Sciatic nerve (tissue), 2 donors: ENCODE data around the gene LSAMP. TPM values are rescaled to one million over a fixed set of nuclear protein-coding genes. Genes with fewer than 3 reads are reported as not detected.
"Not testable (repeated sequence)": the region's sequence is repeated elsewhere in the genome, so short reads cannot be mapped to it uniquely, and the experiment has no call there.

Experiments
- ATAC-seq: fragments of 200-7000 bp; cut with Tn5 transposase; one replicate; pipeline ENCODE4 v1.9.1; 2020; ENCODE audit warnings: mild to moderate bottlenecking, moderate library complexity
- DNase-seq: peaks from one replicate; pipeline ENCODE4 v3.0.0-alpha.2; 2020; ENCODE audit warnings: low spot score
- intact Hi-C: fragments of 100-400 bp; cut with DNase I; formaldehyde crosslinking; loops from one replicate; pipeline ENCODE4 v1.14.2; 2022
- total RNA-seq: library from RNA; stranded (reverse); fragmentation: NEBNext Ultra II Directional; extraction: Animal tissue kit (Norgen Biotek cat#: 25700); gene quantifications from one replicate; pipeline ENCODE4 v1.2.1, GENCODE V29; 2021
- donor health status: DM: no; HTN: no; CAD: no.
- donor health status: DM: no; HTN: no; CAD: no.

Gene LSAMP
- total RNA-seq, 1 donor from 2014 or later, result 5.3 TPM

- DNase-seq, result no peak
- ATAC-seq, result no peak
- intact Hi-C loops, result no loop called here
These were observed 587.7 kb downstream of the LSAMP start for GRCh38 chr3:115857518-115858136.

GRCh38 chr3:115855911-115856310 lies 589.4 kb downstream of the LSAMP start:
- ATAC-seq, result no peak
- intact Hi-C loops, result no loop called here
- DNase-seq, result no peak

GRCh38 chr3:115853104-115853503 lies 592.2 kb downstream of the LSAMP start:
- DNase-seq (no peak), ATAC-seq (no peak)
- intact Hi-C loops, result no loop called here

- intact Hi-C loops, result no loop called here
- ATAC-seq, result no peak
These were observed 593.0 kb downstream of the LSAMP start for GRCh38 chr3:115852278-115852677.

GRCh38 chr3:115851571-115851970 lies 593.7 kb downstream of the LSAMP start:
- intact Hi-C loops, result no loop called here
- DNase-seq (no peak), ATAC-seq (no peak)

More at GRCh38 chr3:115852278-115852677, 593.0 kb downstream of the LSAMP start:
- no peak for DNase-seq

GRCh38 chr3:115848641-115849040 lies 596.6 kb downstream of the LSAMP start:
- intact Hi-C loops, result no loop called here
- ATAC-seq, result no peak
- DNase-seq, result no peak

GRCh38 chr3:115845986-115846385 lies 599.3 kb downstream of the LSAMP start:
- DNase-seq, result no peak
- intact Hi-C loops, result no loop called here
- no peak for ATAC-seq

GRCh38 chr3:115844729-115845128 lies 600.6 kb downstream of the LSAMP start:
- intact Hi-C loops, DNase-seq, ATAC-seq: not testable (repeated sequence)

- DNase-seq (no peak), ATAC-seq (no peak)
- intact Hi-C loops, result no loop called here
These were observed 602.1 kb downstream of the LSAMP start for GRCh38 chr3:115843206-115843605.

- no peak for DNase-seq
- ATAC-seq, result no peak
- intact Hi-C loops, result no loop called here
These were observed 606.0 kb downstream of the LSAMP start for GRCh38 chr3:115839246-115839645.

GRCh38 chr3:115838786-115839185 lies 606.5 kb downstream of the LSAMP start:
- intact Hi-C loops, result no loop called here
- DNase-seq (no peak), ATAC-seq (no peak)

- intact Hi-C loops, result no loop called here
- ATAC-seq, result no peak
These were observed 608.3 kb downstream of the LSAMP start for GRCh38 chr3:115836944-115837343.

GRCh38 chr3:115835946-115836345 lies 609.3 kb downstream of the LSAMP start:
- no peak for ATAC-seq
- intact Hi-C loops, result no loop called here
- DNase-seq, result no peak

More at GRCh38 chr3:115836944-115837343, 608.3 kb downstream of the LSAMP start:
- DNase-seq, result no peak

GRCh38 chr3:115834068-115834467 lies 611.2 kb downstream of the LSAMP start:
- intact Hi-C loops, result no loop called here
- no peak for ATAC-seq

GRCh38 chr3:115833074-115833473 lies 612.2 kb downstream of the LSAMP start:
- DNase-seq, result no peak
- ATAC-seq, result no peak
- intact Hi-C loops, result no loop called here

More at GRCh38 chr3:115834068-115834467, 611.2 kb downstream of the LSAMP start:
- no peak for DNase-seq

GRCh38 chr3:115832265-115832664 lies 613.0 kb downstream of the LSAMP start:
- no peak for DNase-seq
- ATAC-seq, result no peak
- intact Hi-C loops, result no loop called here

- DNase-seq, result no peak
- no peak for ATAC-seq
- intact Hi-C loops, result no loop called here
These were observed 613.4 kb downstream of the LSAMP start for GRCh38 chr3:115831864-115832263.

- intact Hi-C loops, result no loop called here
- DNase-seq (no peak), ATAC-seq (no peak)
These were observed 614.4 kb downstream of the LSAMP start for GRCh38 chr3:115830764-115831395.

- intact Hi-C loops, result no loop called here
- DNase-seq, result no peak
- ATAC-seq, result no peak
These were observed 616.9 kb downstream of the LSAMP start for GRCh38 chr3:115828401-115828800.

- ATAC-seq, result no peak
- intact Hi-C loops, result no loop called here
- DNase-seq, result no peak
These were observed 617.8 kb downstream of the LSAMP start for GRCh38 chr3:115827495-115827894.

- DNase-seq (no peak), ATAC-seq (no peak)
- intact Hi-C loops, result no loop called here
These were observed 620.2 kb downstream of the LSAMP start for GRCh38 chr3:115825046-115825445.
